HFFc6 (cell line): ENCODE measurements around the gene PSME1. TPM values are rescaled to one million over a fixed set of nuclear protein-coding genes. Genes with fewer than 3 reads are reported as not detected.

ENCODE experiments used
- DNase-seq: peaks from one replicate; pipeline ENCODE4 v3.0.0-alpha.2; 2018
- H3K27ac Mint-ChIP-seq: 2 replicates; pipeline ENCODE4 v1.8.0; 2020; ENCODE audit warnings: mild to moderate bottlenecking, mixed read lengths
- H3K27me3 Mint-ChIP-seq: 2 replicates; pipeline ENCODE4 v1.8.0; 2021; ENCODE audit warnings: mild to moderate bottlenecking, moderate library complexity, mixed read lengths; ENCODE audit not compliant: insufficient read depth
- H3K36me3 Mint-ChIP-seq: 2 replicates; pipeline ENCODE4 v1.8.0; 2021; ENCODE audit warnings: low read depth, mixed read lengths
- H3K4me1 Mint-ChIP-seq: 2 replicates; pipeline ENCODE4 v1.8.0; 2020; ENCODE audit warnings: low read depth, mixed read lengths
- H3K4me3 Mint-ChIP-seq: 2 replicates; pipeline ENCODE4 v1.8.0; 2020; ENCODE audit warnings: mild to moderate bottlenecking, moderate library complexity, mixed read lengths
- H3K9me3 Mint-ChIP-seq: 2 replicates; pipeline ENCODE4 v1.8.0; 2020; ENCODE audit warnings: mild to moderate bottlenecking, mixed read lengths
- CTCF ChIP-seq: fragments of 200-600 bp; sonication (generic); IDR thresholded peaks from 2 replicates; pipeline ENCODE4 v1.5.0; 2021; ENCODE audit warnings: antibody characterized with exemption, mild to moderate bottlenecking
- total RNA-seq, 6 experiments: library from RNA; stranded (reverse); fragmentation: NEBNext Ultra II Directional; extraction: Animal tissue kit (Norgen Biotek cat#: 25700); gene quantifications; 2 replicates in 1 of 6; 3 replicates in 5 of 6; pipeline ENCODE4 v1.2.3, GENCODE V29; 2021

The PSME1 gene
- total RNA-seq, 6 experiments from 2014 or later: 88.4 to 120 (median 113) TPM

GRCh38 chr14:24172871-24173281 is 36.9 kb downstream of the PSME1 start:
- H3K4me1 Mint-ChIP-seq: no peaks in the 10 kb centered on the region
- H3K27ac Mint-ChIP-seq: no peak overlapping the region
- H3K9me3 Mint-ChIP-seq: no peaks in the 10 kb centered on the region
- no peak overlapping the region for H3K4me3 Mint-ChIP-seq
- H3K36me3 Mint-ChIP-seq: peaks cover 5% of the 10 kb centered on the region; the same call in 1 of the 2 replicates
- H3K27me3 Mint-ChIP-seq: peaks cover 6% of the 10 kb centered on the region
- TF ChIP-seq CTCF: no peak
- no peak for DNase-seq

GRCh38 chr14:24176599-24176998 is 40.6 kb downstream of the PSME1 start:
- Mint-ChIP-seq H3K27ac (no peak overlapping the region), H3K27me3 (peaks cover 8% of the 10 kb centered on the region), H3K9me3 (no peaks in the 10 kb centered on the region), H3K4me1 (peaks cover 16% of the 10 kb centered on the region), H3K36me3 (peaks cover 13% of the 10 kb centered on the region), H3K4me3 (no peak overlapping the region)
- no peak for DNase-seq
- TF ChIP-seq CTCF: no peak

- H3K27ac Mint-ChIP-seq: no peak overlapping the region
- DNase-seq: no peak
- peaks cover 13% of the 10 kb centered on the region for H3K36me3 Mint-ChIP-seq
- H3K9me3 Mint-ChIP-seq: no peaks in the 10 kb centered on the region
- H3K4me3 Mint-ChIP-seq: no peak overlapping the region
- H3K4me1 Mint-ChIP-seq: peaks cover 16% of the 10 kb centered on the region
- peaks cover 8% of the 10 kb centered on the region for H3K27me3 Mint-ChIP-seq
- no peak for TF ChIP-seq CTCF
Observed at GRCh38 chr14:24177041-24177825, 41.2 kb downstream of the PSME1 start.

- no peak overlapping the region for H3K4me3 Mint-ChIP-seq
- DNase-seq: no peak
- H3K27ac Mint-ChIP-seq: no peak overlapping the region
- peaks cover 18% of the 10 kb centered on the region for H3K36me3 Mint-ChIP-seq
- H3K4me1 Mint-ChIP-seq: peaks cover 16% of the 10 kb centered on the region
- no peak for TF ChIP-seq CTCF
- peaks cover 9% of the 10 kb centered on the region for H3K27me3 Mint-ChIP-seq
- H3K9me3 Mint-ChIP-seq: no peaks in the 10 kb centered on the region
Observed at GRCh38 chr14:24177891-24178290, 41.9 kb downstream of the PSME1 start.

- Mint-ChIP-seq H3K36me3 (peaks cover 18% of the 10 kb centered on the region), H3K9me3 (no peaks in the 10 kb centered on the region), H3K4me3 (no peak overlapping the region), H3K27me3 (peaks cover 11% of the 10 kb centered on the region), H3K4me1 (peaks cover 16% of the 10 kb centered on the region), H3K27ac (peak overlapping the region; percentile 11)
- TF ChIP-seq CTCF: no peak
- no peak for DNase-seq
Observed at GRCh38 chr14:24178399-24179178, 42.6 kb downstream of the PSME1 start.
